C4-2B (cell line): ENCODE measurements around the gene POLE.

Experiments used
- CTCF ChIP-seq: fragments of 450-650 bp; conservative IDR thresholded peaks from 2 replicates; pipeline ENCODE4 v1.5.1; 2017; ENCODE audit warnings: mild to moderate bottlenecking
- ZFX ChIP-seq: fragments of 450-650 bp; IDR thresholded peaks from 2 replicates; pipeline ENCODE4 v1.6.1; 2017

- TF ChIP-seq CTCF (no peak), ZFX (no peak)
These were observed 80.2 kb downstream of the POLE start for GRCh38 chr12:132606927-132607326.
